HEK293 (cell line): ENCODE measurements around the gene RBMS3.

Experiments
- CTCF ChIA-PET: fragments of 350-600 bp; formaldehyde crosslinking; extraction: SDS; loops from one replicate; lab custom pipeline; 2021; ENCODE audit warnings: antibody characterized with exemption; lab: Yijun Ruan, JAX
- POLR2A ChIA-PET: fragments of 300-600 bp; formaldehyde crosslinking; extraction: SDS; loops from one replicate; lab custom pipeline; 2020; ENCODE audit warnings: antibody characterized with exemption, inconsistent platforms; lab: Yijun Ruan, JAX
- H3K27ac ChIP-seq: fragments of 200-500 bp; sonication (Bioruptor generic); 2 replicates; pipeline ENCODE4 v1.5.1; 2014; ENCODE audit warnings: low read depth, low read length, control low read depth, inconsistent platforms; ENCODE audit errors: extremely low read depth
- H3K36me3 ChIP-seq, 2 experiments: fragments of 200-500 bp in 1 of 2; sonication (Bioruptor generic) in 1 of 2; 1 replicate in 1 of 2; 2 replicates in 1 of 2; pipeline ENCODE4 v1.5.1; 2014 to 2017; ENCODE audit warnings: inconsistent platforms in 2 of 2, low read length in 2 of 2; ENCODE audit not compliant: control insufficient read depth in 2 of 2, insufficient read depth in 1 of 2
- H3K4me1 ChIP-seq: fragments of 200-500 bp; sonication (Bioruptor generic); 2 replicates; pipeline ENCODE4 v1.5.1; 2014; ENCODE audit warnings: mild to moderate bottlenecking, low read length, inconsistent platforms; ENCODE audit not compliant: control insufficient read depth, insufficient read depth
- H3K4me3 ChIP-seq: 2 replicates; pipeline ENCODE4 v1.5.1; 2011; ENCODE audit warnings: low read depth, mild to moderate bottlenecking, control low read depth, low read length, moderate library complexity
- H3K9me3 ChIP-seq: fragments of 200-500 bp; sonication (Bioruptor generic); 2 replicates; pipeline ENCODE4 v1.5.1; 2014; ENCODE audit warnings: low read depth, low read length, inconsistent platforms; ENCODE audit not compliant: control insufficient read depth, insufficient read depth
- GLIS2 ChIP-seq: fragments of 450-650 bp; formaldehyde crosslinking; IDR thresholded peaks from 2 replicates; pipeline ENCODE4 v1.5.1; 2016; ENCODE audit warnings: missing biosample characterization, missing genetic modification characterization
- REPIN1 ChIP-seq: fragments of 450-650 bp; formaldehyde crosslinking; IDR thresholded peaks from 2 replicates; pipeline ENCODE4 v1.5.1; 2017; ENCODE audit warnings: missing biosample characterization, missing genetic modification characterization, low read depth
- SP7 ChIP-seq: fragments of 450-650 bp; formaldehyde crosslinking; IDR thresholded peaks from 2 replicates; pipeline ENCODE4 v1.5.1; 2016; ENCODE audit warnings: missing biosample characterization, missing genetic modification characterization
- YY1 ChIP-seq: fragments of 450-650 bp; formaldehyde crosslinking; IDR thresholded peaks from 2 replicates; pipeline ENCODE4 v1.5.1; 2018; ENCODE audit warnings: missing biosample characterization, missing genetic modification characterization
- YY2 ChIP-seq: fragments of 450-650 bp; formaldehyde crosslinking; IDR thresholded peaks from 2 replicates; pipeline ENCODE4 v1.5.1; 2016; ENCODE audit warnings: missing biosample characterization, missing genetic modification characterization
- ZBTB48 ChIP-seq: fragments of 450-650 bp; formaldehyde crosslinking; IDR thresholded peaks from 2 replicates; pipeline ENCODE4 v1.5.1; 2016; ENCODE audit warnings: missing biosample characterization, missing genetic modification characterization
- ZFHX2 ChIP-seq: fragments of 450-650 bp; formaldehyde crosslinking; conservative IDR thresholded peaks from 2 replicates; pipeline ENCODE4 v1.5.1; 2016; ENCODE audit warnings: missing biosample characterization, missing genetic modification characterization
- ZNF10 ChIP-seq: fragments of 450-650 bp; formaldehyde crosslinking; IDR thresholded peaks from 2 replicates; pipeline ENCODE4 v1.5.1; 2017; ENCODE audit warnings: missing biosample characterization, missing genetic modification characterization
- ZNF114 ChIP-seq: fragments of 450-650 bp; formaldehyde crosslinking; IDR thresholded peaks from 2 replicates; pipeline ENCODE4 v1.5.0; 2017; ENCODE audit warnings: missing biosample characterization, missing genetic modification characterization
- ZNF133 ChIP-seq: fragments of 450-650 bp; formaldehyde crosslinking; IDR thresholded peaks from 2 replicates; pipeline ENCODE4 v1.5.1; 2016; ENCODE audit warnings: missing biosample characterization, missing genetic modification characterization
- ZNF138 ChIP-seq: fragments of 450-650 bp; formaldehyde crosslinking; IDR thresholded peaks from 2 replicates; pipeline ENCODE4 v1.5.1; 2016; ENCODE audit warnings: missing biosample characterization, missing genetic modification characterization, borderline replicate concordance
- ZNF16 ChIP-seq: fragments of 450-650 bp; formaldehyde crosslinking; IDR thresholded peaks from 2 replicates; pipeline ENCODE4 v1.5.1; 2016; ENCODE audit warnings: low read depth, missing biosample characterization, missing genetic modification characterization
- ZNF2 ChIP-seq: fragments of 450-650 bp; formaldehyde crosslinking; IDR thresholded peaks from 2 replicates; pipeline ENCODE4 v1.5.1; 2016; ENCODE audit warnings: missing biosample characterization, missing genetic modification characterization
- ZNF214 ChIP-seq: fragments of 450-650 bp; formaldehyde crosslinking; IDR thresholded peaks from 2 replicates; pipeline ENCODE4 v1.5.1; 2017; ENCODE audit warnings: missing biosample characterization, mild to moderate bottlenecking, missing genetic modification characterization, borderline replicate concordance
- ZNF23 ChIP-seq: fragments of 450-650 bp; formaldehyde crosslinking; IDR thresholded peaks from 2 replicates; pipeline ENCODE4 v1.5.1; 2016; ENCODE audit warnings: missing biosample characterization, missing genetic modification characterization, borderline replicate concordance
- ZNF280C ChIP-seq: fragments of 450-650 bp; formaldehyde crosslinking; IDR thresholded peaks from 2 replicates; pipeline ENCODE4 v1.5.1; 2016; ENCODE audit warnings: missing biosample characterization, missing genetic modification characterization
- ZNF311 ChIP-seq: fragments of 450-650 bp; formaldehyde crosslinking; IDR thresholded peaks from 2 replicates; pipeline ENCODE4 v1.5.1; 2017; ENCODE audit warnings: missing biosample characterization, missing genetic modification characterization, borderline replicate concordance
- ZNF324 ChIP-seq: fragments of 450-650 bp; formaldehyde crosslinking; IDR thresholded peaks from 2 replicates; pipeline ENCODE4 v1.5.1; 2016; ENCODE audit warnings: missing biosample characterization, missing genetic modification characterization
- ZNF433 ChIP-seq: fragments of 450-650 bp; formaldehyde crosslinking; IDR thresholded peaks from 2 replicates; pipeline ENCODE4 v1.5.1; 2016; ENCODE audit warnings: missing biosample characterization, missing genetic modification characterization, low read depth
- ZNF501 ChIP-seq: fragments of 450-650 bp; formaldehyde crosslinking; IDR thresholded peaks from 2 replicates; pipeline ENCODE4 v1.5.1; 2016; ENCODE audit warnings: missing biosample characterization, missing genetic modification characterization
- ZNF513 ChIP-seq: fragments of 450-650 bp; IDR thresholded peaks from 2 replicates; pipeline ENCODE4 v1.5.1; 2018; ENCODE audit warnings: missing biosample characterization, missing genetic modification characterization
- ZNF514 ChIP-seq: fragments of 450-650 bp; formaldehyde crosslinking; IDR thresholded peaks from 2 replicates; pipeline ENCODE4 v1.5.1; 2016; ENCODE audit warnings: missing biosample characterization, missing genetic modification characterization
- ZNF521 ChIP-seq: fragments of 450-650 bp; formaldehyde crosslinking; IDR thresholded peaks from 2 replicates; pipeline ENCODE4 v1.5.1; 2017; ENCODE audit warnings: missing biosample characterization, mild to moderate bottlenecking, missing genetic modification characterization
- ZNF529 ChIP-seq: fragments of 450-650 bp; formaldehyde crosslinking; IDR thresholded peaks from 2 replicates; pipeline ENCODE4 v1.5.1; 2017; ENCODE audit warnings: missing genetic modification characterization, missing biosample characterization; ENCODE audit not compliant: insufficient replicate concordance
- ZNF701 ChIP-seq: fragments of 450-650 bp; formaldehyde crosslinking; IDR thresholded peaks from 2 replicates; pipeline ENCODE4 v1.5.1; 2016; ENCODE audit warnings: missing biosample characterization, missing genetic modification characterization
- ZSCAN16 ChIP-seq: fragments of 450-650 bp; formaldehyde crosslinking; IDR thresholded peaks from 2 replicates; pipeline ENCODE4 v1.5.1; 2016; ENCODE audit warnings: missing biosample characterization, missing genetic modification characterization
- ZSCAN5A ChIP-seq: fragments of 450-650 bp; formaldehyde crosslinking; IDR thresholded peaks from 2 replicates; pipeline ENCODE4 v1.5.1; 2016; ENCODE audit warnings: missing biosample characterization, missing genetic modification characterization
- TF ChIP-seq, protein P1 (sequence below): fragments of 450-650 bp; formaldehyde crosslinking; IDR thresholded peaks from 2 replicates; pipeline ENCODE4 v1.5.1; 2017; ENCODE audit warnings: missing biosample characterization, missing genetic modification characterization
- TF ChIP-seq, protein P2 (sequence below): sonication (generic); formaldehyde crosslinking; IDR thresholded peaks from 2 replicates; pipeline ENCODE4 v1.8.1; 2022; ENCODE audit warnings: mild to moderate bottlenecking, moderate library complexity, missing genetic modification reagents
- TF ChIP-seq, protein P3 (sequence below): fragments of 450-650 bp; formaldehyde crosslinking; IDR thresholded peaks from 2 replicates; pipeline ENCODE4 v1.5.1; 2017; ENCODE audit warnings: missing biosample characterization, missing genetic modification characterization

Gene RBMS3

GRCh38 chr3:29381595-29381994 lies 100.7 kb downstream of the RBMS3 start:
- POLR2A ChIA-PET, result no interaction called here
- CTCF ChIA-PET, result interaction anchor here (0.6 kb wide), 1 partner anchor 483 kb away, joined by 4 read pairs; no protein-coding TSS in a partner anchor
- no peak overlapping the region for H3K4me3 ChIP-seq
- H3K4me1 ChIP-seq, result no peaks in the 10 kb centered on the region
- H3K36me3 ChIP-seq, result no peaks in the 10 kb centered on the region
- H3K27ac ChIP-seq, result no peak overlapping the region
- no peak for TF ChIP-seq YY1
- TF ChIP-seq, protein P1, sequence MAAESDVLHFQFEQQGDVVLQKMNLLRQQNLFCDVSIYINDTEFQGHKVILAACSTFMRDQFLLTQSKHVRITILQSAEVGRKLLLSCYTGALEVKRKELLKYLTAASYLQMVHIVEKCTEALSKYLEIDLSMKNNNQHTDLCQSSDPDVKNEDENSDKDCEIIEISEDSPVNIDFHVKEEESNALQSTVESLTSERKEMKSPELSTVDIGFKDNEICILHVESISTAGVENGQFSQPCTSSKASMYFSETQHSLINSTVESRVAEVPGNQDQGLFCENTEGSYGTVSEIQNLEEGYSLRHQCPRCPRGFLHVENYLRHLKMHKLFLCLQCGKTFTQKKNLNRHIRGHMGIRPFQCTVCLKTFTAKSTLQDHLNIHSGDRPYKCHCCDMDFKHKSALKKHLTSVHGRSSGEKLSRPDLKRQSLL (tag by site-specific recombination), result no peak
- TF ChIP-seq ZNF529 (tag by site-specific recombination), result no peak
- TF ChIP-seq ZNF513 (tag by site-specific recombination), result no peak
- no peak for TF ChIP-seq GLIS2 (tag by site-specific recombination)
- TF ChIP-seq SP7 (tag by site-specific recombination), result no peak
- TF ChIP-seq ZNF521 (tag by site-specific recombination), result no peak
- no peak for TF ChIP-seq ZNF311 (tag by site-specific recombination)
- TF ChIP-seq ZNF23 (tag by site-specific recombination), result no peak
- TF ChIP-seq ZSCAN5A, result no peak
- TF ChIP-seq REPIN1, result no peak
- TF ChIP-seq ZNF10 (tag by site-specific recombination), result no peak
- TF ChIP-seq ZNF16 (tag by site-specific recombination), result no peak
- TF ChIP-seq ZNF433 (tag by site-specific recombination), result no peak
- no peak for TF ChIP-seq ZNF114
- no peak for TF ChIP-seq ZNF324 (tag by site-specific recombination)
- TF ChIP-seq ZNF138 (tag by site-specific recombination), result no peak
- no peak for TF ChIP-seq ZBTB48 (tag by site-specific recombination)
- TF ChIP-seq ZNF701 (tag by site-specific recombination), result no peak
- no peaks in the 10 kb centered on the region for H3K9me3 ChIP-seq

GRCh38 chr3:29382409-29382808 lies 101.5 kb downstream of the RBMS3 start:
- H3K27ac ChIP-seq, result no peak overlapping the region
- no peaks in the 10 kb centered on the region for H3K9me3 ChIP-seq
- CTCF ChIA-PET, result no interaction called here
- H3K4me1 ChIP-seq, result no peaks in the 10 kb centered on the region
- POLR2A ChIA-PET, result no interaction called here
- H3K4me3 ChIP-seq, result no peak overlapping the region
- no peaks in the 10 kb centered on the region for H3K36me3 ChIP-seq
- TF ChIP-seq ZNF214 (tag by site-specific recombination), result no peak
- no peak for TF ChIP-seq ZNF2 (tag by site-specific recombination)
- TF ChIP-seq YY2 (tag by site-specific recombination), result no peak
- TF ChIP-seq ZNF501 (tag by site-specific recombination), result no peak
- TF ChIP-seq ZNF280C (tag by site-specific recombination), result no peak
- TF ChIP-seq, protein P2, sequence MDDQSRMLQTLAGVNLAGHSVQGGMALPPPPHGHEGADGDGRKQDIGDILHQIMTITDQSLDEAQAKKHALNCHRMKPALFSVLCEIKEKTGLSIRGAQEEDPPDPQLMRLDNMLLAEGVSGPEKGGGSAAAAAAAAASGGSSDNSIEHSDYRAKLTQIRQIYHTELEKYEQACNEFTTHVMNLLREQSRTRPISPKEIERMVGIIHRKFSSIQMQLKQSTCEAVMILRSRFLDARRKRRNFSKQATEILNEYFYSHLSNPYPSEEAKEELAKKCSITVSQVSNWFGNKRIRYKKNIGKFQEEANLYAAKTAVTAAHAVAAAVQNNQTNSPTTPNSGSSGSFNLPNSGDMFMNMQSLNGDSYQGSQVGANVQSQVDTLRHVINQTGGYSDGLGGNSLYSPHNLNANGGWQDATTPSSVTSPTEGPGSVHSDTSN (CRISPR knock-in tag), result no peak
- TF ChIP-seq ZSCAN16, result no peak
- no peak for TF ChIP-seq ZFHX2
- TF ChIP-seq ZNF514 (tag by site-specific recombination), result no peak
- TF ChIP-seq ZNF133 (tag by site-specific recombination), result no peak
- TF ChIP-seq, protein P3, sequence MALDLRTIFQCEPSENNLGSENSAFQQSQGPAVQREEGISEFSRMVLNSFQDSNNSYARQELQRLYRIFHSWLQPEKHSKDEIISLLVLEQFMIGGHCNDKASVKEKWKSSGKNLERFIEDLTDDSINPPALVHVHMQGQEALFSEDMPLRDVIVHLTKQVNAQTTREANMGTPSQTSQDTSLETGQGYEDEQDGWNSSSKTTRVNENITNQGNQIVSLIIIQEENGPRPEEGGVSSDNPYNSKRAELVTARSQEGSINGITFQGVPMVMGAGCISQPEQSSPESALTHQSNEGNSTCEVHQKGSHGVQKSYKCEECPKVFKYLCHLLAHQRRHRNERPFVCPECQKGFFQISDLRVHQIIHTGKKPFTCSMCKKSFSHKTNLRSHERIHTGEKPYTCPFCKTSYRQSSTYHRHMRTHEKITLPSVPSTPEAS (tag by site-specific recombination), result no peak
